ENCODE data around the gene U2AF1L4.
A peak's percentile ranks its signal among the peaks of the same experiment; 100 is the strongest.

U2AF1L4 gene

DNA sequence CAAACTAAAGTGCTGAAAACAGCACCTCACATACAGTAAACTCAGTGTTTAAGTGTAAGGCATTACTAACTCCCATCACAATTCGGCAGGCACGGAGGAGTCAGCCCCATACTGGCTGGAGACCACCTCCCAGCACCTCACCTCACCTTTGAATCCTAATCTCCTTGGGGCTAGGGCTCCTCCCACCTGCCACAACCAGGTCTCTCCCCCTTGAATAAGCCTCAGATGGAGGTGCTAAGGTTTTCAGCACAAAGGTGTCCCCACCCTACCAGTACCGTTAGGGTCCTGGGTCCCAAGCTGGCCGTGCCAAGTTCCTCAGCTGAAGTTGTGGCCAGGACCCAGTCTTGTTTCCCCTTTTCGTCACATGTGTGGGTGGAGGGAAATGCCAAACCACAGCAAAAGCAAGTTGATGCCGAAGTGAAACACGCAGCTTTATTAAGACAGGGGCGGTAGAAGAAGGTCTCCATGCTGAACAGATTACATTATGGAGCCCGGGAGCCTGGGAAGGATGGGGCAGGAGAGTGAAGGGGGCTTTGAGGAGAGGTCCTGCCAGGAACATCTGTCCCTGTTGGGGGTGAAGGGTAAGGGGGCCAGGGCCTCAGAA is 3.0 kb downstream of the U2AF1L4 start, which contains the start of gene IGFLR1:
TSS of gene IGFLR1 (minus strand) at position 332 of the 604 bp plus-strand sequence. CDS start 1,272 bp downstream, outside the sequence.
- DNase-seq (ENCODE audit: low read depth in 1 of 2, low spot score in 1 of 2): peak in 1 of 2 donors; percentile 85

DNA sequence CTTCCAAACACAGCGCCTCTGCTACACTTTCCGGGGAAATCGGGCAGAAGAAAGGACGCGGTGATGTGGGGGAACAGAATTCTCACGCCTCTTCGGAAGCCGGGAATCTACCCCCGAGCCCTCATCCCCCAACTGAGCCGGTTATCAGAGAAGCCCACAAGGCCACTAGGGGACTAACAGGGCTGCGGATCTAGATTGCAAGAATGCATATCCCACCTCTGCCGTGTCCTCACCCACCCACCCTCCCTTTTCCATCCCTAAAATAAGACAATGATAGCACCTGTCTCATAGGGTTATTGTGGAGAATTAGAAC is 4.1 kb downstream of the U2AF1L4 start:
- no peak for DNase-seq (ENCODE audit: low read depth in 1 of 2, low spot score in 1 of 2)

DNA sequence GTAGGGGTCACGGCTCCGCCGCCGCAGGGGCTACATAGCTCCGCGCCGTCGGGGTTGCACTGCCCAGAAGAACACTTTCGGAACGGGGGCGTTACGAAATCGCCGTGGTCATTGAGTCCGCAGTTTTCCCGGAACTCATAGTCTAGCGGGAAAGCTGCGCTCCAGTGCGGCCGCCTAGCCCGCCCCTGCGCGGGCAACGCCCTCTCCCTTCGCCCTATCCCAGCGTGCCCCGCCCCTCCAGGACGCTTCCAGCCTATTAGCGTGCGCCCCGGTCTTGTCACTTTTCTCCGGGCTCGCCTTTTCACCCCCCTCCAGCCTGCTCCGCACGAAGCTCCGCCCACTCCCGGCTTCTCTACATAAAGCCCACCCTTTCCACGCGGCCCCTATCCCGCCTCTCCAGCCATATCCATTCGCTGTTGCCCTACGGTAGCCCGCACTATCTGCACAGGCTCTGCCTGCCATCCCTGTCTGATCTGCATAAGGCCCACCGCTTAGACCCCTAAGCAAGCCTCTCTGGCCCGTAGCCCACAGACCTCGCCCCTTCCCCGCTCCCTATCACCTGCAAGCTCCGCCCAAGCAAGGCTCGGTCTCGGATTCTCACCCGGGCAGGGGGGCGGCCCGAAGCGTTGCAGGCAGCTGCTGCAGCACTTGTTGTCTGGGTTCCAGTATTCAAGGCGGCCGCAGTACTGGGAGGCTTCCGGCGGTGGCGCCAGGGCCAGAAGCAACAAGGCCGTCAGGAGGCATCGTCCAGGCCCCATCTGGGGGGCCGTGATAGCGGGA is 4.6 kb downstream of the U2AF1L4 start:
- DNase-seq (ENCODE audit: low read depth in 1 of 2, low spot score in 1 of 2): peak; percentile 82 to 94

DNA sequence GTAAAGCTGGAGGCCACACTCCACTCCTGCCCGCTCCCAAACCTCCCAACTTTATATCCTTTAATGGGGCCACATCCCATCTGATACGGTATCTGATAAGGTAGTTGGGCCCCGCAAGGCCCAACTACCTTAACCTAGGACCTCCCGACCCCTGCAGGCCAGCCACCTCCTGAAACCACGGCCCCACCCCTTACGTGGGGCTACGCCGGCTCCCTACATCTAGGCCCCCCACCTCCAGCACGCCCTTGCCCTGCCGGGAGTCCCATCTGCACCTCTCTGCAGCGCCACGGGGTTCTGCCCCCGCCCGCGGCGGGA is 5.2 kb downstream of the U2AF1L4 start:
- no peak for DNase-seq (ENCODE audit: low read depth in 1 of 2, low spot score in 1 of 2)

DNA sequence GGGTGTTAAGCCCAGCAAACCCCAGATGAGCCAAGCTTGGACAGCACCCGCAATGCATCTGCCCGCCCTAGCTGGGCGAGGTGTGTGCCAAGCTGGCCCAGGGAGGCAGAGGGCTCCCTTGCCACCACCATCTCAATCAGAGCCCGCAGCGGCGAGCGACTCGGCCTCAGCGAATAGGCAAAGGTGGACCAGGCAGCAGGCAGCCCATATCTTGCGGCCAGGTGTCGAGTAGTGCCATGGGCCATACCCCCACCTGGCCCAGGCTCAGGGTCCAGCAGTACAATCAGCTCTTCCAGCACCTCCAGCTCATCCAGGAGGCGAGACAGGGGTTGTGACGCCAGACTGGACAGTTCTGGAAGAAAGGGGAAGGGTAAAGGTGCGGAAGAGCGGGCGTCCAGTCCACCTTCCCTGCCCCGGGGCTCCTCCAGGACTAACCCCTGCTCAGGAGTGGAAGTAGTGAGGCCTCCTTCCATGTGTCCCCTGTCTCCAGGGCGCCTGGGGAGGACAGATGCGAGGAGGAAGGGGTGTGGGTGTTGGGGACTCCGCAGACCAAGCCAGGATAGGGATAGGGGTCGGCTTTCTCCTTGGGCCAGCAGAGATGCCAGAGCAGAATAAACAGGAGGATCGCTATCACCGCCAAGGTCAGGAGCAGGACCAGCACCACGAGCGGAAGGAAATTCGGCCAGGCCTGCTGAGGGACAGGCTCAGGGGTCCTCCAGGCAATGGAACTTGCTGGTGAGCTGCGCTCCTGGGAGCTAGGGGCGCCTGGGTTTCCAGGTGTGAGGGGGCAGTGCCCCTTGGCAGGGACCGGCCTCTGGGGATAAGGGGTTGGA is 5.7 kb downstream of the U2AF1L4 start:
- DNase-seq (ENCODE audit: low read depth in 1 of 2, low spot score in 1 of 2): no peak

DNA sequence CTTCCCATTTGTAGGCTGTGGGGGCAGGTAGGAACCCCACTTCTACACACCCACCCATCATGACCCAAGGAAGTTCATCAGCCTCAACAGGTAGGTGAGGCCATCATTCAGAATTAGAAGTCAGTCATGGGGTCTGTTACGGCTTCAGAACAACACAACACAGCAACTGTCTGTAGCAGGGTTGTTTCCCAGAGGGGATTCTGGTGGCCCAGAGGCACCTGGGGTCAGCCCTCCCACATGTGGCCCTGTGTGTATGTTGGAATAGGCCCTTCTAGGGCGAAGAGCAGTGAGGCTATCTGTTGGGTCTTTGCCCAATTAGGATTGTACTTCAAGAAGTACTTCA is 6.4 kb downstream of the U2AF1L4 start:
- no peak for DNase-seq (ENCODE audit: low read depth in 1 of 2, low spot score in 1 of 2)

DNA sequence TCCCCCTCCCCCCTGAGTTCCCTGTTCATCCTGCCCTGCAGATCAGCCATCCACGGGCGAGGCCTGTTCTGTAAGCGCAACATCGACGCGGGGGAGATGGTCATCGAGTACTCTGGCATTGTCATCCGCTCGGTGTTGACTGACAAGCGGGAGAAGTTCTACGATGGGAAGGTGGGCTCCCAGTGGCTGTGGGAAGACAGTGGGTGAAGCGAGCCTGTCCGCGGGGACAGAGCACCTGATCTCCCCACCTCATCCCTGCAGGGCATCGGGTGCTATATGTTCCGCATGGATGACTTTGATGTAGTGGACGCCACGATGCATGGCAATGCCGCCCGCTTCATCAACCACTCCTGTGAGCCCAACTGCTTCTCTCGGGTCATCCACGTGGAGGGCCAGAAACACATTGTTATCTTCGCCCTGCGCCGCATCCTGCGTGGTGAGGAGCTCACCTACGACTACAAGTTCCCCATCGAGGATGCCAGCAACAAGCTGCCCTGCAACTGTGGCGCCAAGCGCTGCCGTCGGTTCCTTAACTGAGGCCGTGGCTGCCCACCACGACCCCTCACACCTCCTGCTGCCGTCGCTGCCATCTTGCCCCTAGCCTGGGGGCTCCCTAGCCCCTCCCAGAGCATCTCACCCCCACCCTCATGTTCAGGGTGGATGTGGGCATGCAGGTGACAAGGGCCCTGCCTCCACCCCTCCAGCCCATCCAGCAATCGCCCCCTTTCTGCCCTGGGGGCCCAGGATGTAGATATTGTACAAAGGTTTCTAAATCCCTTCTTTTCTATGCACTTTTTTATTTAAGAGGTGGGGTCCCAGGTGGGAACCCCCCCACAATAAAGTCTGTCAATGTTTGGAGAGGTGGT is 7.0 kb downstream of the U2AF1L4 start:
- DNase-seq (ENCODE audit: low read depth in 1 of 2, low spot score in 1 of 2): no peak

DNA sequence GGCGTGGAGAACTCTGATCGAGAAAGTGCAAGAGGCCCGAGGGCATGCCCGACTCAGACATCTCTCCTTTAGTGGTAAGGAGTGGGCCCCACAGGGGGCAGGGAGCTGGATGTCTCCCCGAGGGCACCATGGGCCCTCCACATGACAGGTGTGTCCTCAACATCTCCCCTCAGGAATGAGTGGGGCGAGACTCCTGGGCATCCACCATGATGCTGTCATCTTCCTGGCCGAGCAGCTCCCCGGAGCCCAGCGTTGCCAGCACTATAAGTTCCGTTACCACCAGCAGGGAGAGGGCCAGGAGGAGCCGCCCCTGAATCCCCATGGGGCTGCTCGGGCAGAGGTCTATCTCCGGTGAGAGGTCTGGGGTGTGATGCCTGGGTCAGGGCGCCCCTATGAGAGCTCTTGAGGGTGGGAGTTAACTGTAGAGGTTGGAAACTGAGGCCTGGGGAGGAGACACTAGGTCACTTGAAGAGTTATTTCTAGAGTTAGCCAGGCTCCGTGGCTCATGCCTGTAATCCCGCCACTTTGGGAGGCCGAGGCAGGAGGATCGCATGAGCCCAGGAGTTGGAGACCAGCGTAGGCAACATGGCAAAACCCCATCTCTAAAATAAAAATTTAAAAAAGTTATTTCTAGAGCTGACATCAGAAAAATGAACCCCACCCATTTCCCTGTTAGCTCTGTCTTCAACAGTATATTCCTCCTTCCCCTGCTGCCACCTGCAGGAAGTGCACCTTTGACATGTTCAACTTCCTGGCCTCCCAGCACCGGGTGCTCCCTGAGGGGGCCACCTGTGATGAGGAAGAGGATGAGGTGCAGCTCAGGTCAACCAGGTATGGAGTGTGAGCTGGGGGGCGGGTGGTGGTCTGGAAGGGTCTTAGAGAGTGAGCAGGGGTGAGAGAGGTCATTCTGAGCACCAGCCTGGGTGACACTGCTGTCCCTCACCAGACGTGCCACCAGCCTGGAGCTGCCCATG is 8.0 kb downstream of the U2AF1L4 start:
- no peak for DNase-seq (ENCODE audit: low read depth in 1 of 2, low spot score in 1 of 2)

DNA sequence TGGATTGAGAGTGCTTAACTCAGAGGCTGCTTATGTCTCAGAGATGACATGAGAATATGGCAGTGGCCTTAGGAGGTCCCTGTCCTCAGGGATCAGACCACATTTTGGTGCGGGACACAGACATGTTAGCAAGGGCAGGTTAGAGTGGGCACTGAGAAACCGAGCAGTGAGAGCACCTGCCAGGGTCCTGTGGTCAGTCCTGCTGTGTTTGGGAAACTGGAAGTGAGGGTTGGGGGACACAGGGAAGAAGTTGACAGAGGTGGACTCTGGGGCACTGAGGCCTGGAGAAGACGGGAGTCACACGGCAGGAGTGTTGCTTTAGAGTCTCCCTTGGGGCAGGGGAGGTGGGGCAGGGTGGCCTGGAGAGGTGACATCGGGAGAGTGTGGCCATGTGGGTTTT is 10.3 kb downstream of the U2AF1L4 start:
- DNase-seq (ENCODE audit: low read depth in 1 of 2, low spot score in 1 of 2): no peak

DNA sequence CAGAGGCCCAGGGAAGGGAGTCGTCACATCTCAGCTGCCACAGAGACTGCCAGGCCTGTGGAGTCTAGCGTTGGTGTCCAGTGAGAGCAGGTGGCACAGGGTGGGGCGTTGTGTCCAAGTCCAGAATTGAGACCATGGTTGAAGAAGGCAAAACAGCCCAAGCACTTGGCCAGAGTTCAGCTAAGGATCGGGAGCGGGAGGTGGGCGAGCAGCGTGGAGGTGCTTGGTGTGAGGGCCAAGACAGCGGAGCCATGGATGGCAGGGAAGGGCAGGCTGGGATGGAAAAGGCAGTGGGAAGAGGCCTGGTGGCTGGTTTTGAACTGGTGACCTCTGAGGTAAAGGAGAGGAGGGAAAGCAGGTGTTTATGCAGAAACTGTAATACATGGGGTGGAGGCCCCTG is 10.9 kb downstream of the U2AF1L4 start:
- no peak for DNase-seq (ENCODE audit: low read depth in 1 of 2, low spot score in 1 of 2)

DNA sequence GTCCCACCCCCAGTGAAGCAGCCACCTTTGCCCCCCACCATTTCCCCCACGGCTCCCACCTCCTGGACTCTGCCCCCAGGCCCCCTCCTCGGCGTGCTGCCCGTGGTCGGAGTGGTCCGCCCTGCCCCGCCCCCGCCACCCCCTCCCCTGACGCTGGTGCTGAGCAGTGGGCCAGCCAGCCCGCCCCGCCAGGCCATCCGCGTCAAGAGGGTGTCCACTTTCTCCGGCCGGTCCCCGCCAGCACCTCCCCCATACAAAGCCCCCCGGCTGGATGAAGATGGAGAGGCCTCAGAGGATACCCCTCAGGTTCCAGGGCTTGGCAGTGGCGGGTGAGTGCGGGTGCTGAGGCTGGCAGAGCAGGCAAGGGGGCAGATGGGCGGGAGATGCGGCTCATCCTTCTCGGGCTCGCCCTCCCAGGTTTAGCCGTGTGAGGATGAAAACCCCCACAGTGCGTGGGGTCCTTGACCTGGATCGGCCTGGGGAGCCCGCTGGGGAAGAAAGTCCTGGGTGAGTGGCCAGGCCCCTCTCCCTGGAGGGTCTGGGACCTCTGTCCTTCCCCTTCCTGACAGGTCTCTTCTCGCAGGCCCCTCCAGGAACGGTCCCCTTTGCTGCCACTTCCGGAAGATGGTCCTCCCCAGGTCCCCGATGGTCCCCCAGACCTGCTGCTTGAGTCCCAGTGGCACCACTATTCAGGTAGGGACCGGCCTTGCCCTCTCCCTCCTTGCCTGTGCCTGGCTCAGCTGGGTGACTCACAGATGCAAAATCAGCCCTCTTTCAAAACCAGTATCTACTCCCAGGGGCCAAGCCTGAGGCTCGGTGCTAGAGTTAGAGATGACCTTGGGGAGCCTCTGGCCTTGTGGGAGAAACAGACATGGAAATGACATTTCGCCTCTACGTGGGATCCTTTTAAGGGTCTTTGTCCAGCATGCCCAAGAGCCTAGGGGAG is 11.8 kb downstream of the U2AF1L4 start:
- DNase-seq (ENCODE audit: low read depth in 1 of 2, low spot score in 1 of 2): no peak

DNA sequence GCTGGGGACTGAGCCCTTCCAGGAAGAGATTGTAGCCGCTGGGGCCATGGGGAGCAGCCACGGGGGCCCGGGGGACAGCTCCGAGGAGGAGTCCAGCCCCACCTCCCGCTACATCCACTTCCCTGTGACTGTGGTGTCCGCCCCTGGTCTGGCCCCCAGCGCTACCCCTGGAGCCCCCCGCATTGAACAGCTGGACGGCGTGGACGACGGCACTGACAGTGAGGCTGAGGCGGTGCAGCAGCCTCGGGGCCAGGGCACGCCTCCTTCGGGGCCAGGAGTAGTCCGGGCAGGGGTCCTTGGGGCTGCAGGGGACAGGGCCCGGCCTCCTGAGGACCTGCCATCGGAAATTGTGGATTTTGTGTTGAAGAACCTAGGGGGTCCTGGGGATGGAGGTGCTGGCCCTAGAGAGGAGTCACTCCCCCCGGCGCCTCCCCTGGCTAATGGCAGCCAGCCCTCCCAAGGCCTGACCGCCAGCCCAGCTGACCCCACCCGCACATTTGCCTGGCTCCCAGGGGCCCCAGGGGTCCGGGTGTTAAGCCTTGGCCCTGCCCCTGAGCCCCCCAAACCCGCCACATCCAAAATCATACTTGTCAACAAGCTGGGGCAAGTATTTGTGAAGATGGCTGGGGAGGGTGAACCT is 12.6 kb downstream of the U2AF1L4 start:
- no peak for DNase-seq (ENCODE audit: low read depth in 1 of 2, low spot score in 1 of 2)

DNA sequence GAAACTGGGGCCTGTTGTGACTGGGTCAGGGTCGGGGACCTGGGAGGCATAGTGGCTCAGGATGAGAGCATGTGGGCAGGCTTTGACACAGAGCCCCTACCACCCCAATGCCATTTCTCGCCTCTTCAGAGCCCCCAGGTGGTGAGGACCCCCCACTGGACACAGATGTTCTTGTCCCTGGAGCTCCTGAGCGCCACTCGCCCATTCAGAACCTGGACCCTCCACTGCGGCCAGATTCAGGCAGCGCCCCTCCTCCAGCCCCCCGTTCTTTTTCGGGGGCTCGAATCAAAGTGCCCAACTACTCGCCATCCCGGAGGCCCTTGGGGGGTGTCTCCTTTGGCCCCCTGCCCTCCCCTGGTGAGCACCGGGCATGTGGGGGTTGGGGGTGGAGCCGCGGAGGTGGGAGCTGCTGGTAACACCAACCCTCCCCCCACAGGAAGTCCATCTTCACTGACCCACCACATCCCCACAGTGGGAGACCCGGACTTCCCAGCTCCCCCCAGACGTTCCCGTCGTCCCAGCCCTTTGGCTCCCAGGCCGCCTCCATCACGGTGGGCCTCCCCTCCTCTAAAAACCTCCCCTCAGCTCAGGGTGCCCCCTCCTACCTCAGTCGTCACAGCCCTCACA is 13.3 kb downstream of the U2AF1L4 start:
- DNase-seq (ENCODE audit: low read depth in 1 of 2, low spot score in 1 of 2): no peak

DNA sequence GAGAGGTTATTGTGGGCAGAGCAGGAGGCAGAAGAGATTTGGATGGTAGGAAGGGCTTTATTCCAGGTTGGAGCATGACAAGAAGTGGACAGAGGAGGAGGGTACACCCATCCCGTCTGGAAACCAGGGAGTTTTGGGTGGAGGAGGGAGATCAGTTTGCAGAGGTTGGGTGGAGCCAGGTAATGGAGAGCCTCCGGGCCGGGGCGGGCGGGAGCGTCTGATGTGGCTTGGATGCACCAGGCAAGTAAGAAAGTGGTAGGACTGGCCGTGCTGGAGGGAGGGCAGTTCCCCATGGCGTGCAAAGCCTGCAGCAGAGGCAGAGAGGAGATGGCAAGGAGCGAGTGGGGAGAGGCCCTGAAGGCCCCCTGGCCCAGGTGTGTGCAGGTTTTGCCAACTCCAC is 13.9 kb downstream of the U2AF1L4 start:
- DNase-seq (ENCODE audit: low read depth in 1 of 2, low spot score in 1 of 2): no peak

DNA sequence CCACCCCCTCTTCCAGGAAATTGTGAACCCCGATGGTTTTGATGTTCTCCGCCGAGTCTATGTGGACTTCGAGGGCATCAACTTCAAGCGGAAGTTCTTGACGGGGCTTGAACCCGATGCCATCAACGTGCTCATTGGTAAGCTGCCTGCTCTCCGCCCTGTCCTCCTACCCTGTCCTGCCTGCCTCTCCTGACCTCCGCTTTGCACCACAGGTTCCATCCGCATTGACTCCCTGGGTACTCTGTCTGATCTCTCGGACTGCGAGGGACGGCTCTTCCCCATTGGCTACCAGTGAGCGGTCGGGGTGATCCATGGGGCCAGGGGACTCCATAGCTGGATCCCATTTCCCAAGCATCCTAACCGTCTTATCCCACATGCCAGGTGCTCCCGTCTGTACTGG is 14.9 kb downstream of the U2AF1L4 start:
- DNase-seq (ENCODE audit: low read depth in 1 of 2, low spot score in 1 of 2): no peak

DNA sequence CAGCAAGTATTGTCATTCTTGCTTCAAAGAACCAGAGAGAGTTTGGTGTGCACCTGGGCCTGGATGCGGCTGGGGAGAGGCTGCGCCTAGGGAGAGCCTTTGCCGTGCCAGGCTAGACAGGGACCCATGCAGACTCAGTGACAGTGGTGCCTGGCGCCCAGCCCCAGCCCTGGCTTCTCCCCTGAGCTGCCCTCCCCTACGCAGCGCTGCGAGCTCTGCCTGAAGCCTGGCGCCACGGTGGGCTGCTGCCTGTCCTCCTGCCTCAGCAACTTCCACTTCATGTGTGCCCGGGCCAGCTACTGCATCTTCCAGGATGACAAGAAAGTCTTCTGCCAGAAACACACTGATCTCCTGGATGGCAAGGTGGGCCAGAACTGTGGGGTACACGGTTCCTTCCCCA is 15.5 kb downstream of the U2AF1L4 start:
- DNase-seq (ENCODE audit: low read depth in 1 of 2, low spot score in 1 of 2): no peak

DNA sequence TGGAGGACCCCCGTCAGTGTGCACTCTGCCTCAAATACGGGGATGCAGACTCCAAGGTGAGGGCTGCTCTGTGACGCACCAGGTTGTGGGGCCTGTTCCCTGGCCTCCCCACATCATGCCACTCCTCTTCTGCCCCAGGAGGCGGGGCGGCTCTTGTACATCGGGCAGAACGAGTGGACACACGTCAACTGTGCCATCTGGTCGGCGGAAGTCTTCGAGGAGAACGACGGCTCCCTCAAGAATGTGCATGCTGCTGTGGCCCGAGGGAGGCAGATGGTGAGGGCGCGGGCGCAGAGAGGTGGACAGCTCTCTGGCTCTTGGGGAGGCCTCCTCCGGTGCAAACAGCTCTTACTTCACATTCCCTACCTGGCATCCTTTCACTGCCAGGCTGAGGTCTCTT is 16.2 kb downstream of the U2AF1L4 start:
- no peak for DNase-seq (ENCODE audit: low read depth in 1 of 2, low spot score in 1 of 2)

Data from activated CD4-positive, alpha-beta T cell treated with anti-CD3 and anti-CD28 coated beads, Interleukin-2, amount 50 U/mL, for 24 hours (primary cell).